Skeletal muscle cell (primary cell): ENCODE measurements around the gene BAZ2B.
A peak's percentile ranks its signal among the peaks of the same experiment; 100 is the strongest.
"Not testable (repeated sequence)": the region's sequence is repeated elsewhere in the genome, so short reads cannot be mapped to it uniquely, and the experiment has no call there.

ENCODE experiments used
- DNase-seq: peaks from one replicate; pipeline ENCODE4 v3.0.0-alpha.2; 2010; ENCODE audit warnings: low read depth
- H3K4me3 ChIP-seq: 2 replicates; pipeline ENCODE4 v1.5.1; 2011; ENCODE audit warnings: low read depth, mild to moderate bottlenecking, control low read depth, low read length, moderate library complexity

The BAZ2B gene

GRCh38 chr2:159381574-159381973, 234.8 kb downstream of the BAZ2B start:
- no peak for DNase-seq

GRCh38 chr2:159380685-159381239, 235.6 kb downstream of the BAZ2B start:
- DNase-seq: no peak
- no peak overlapping the region for H3K4me3 ChIP-seq

More at GRCh38 chr2:159381574-159381973, 234.8 kb downstream of the BAZ2B start:
- H3K4me3 ChIP-seq: no peak overlapping the region

GRCh38 chr2:159379181-159379580, 237.2 kb downstream of the BAZ2B start:
- DNase-seq: no peak
- H3K4me3 ChIP-seq: no peak overlapping the region

GRCh38 chr2:159375241-159375640, 241.1 kb downstream of the BAZ2B start:
- DNase-seq: no peak
- H3K4me3 ChIP-seq: no peak overlapping the region

GRCh38 chr2:159371506-159371905, 244.8 kb downstream of the BAZ2B start:
- no peak for DNase-seq
- H3K4me3 ChIP-seq: no peak overlapping the region

- DNase-seq: no peak
- H3K4me3 ChIP-seq: no peak overlapping the region
These were observed 249.8 kb downstream of the BAZ2B start for GRCh38 chr2:159366538-159366937.

GRCh38 chr2:159362816-159363251, 253.5 kb downstream of the BAZ2B start:
- no peak for DNase-seq
- no peak overlapping the region for H3K4me3 ChIP-seq

- no peak overlapping the region for H3K4me3 ChIP-seq
- DNase-seq: no peak
These were observed 254.3 kb downstream of the BAZ2B start for GRCh38 chr2:159362094-159362493.

- not testable (repeated sequence) for DNase-seq, H3K4me3 ChIP-seq
These were observed 254.7 kb downstream of the BAZ2B start for GRCh38 chr2:159361603-159362002.

- DNase-seq: no peak
- H3K4me3 ChIP-seq: no peak overlapping the region
These were observed 260.2 kb downstream of the BAZ2B start for GRCh38 chr2:159356053-159356554.

- no peak for DNase-seq
These were observed 264.4 kb downstream of the BAZ2B start for GRCh38 chr2:159351977-159352376.

GRCh38 chr2:159349674-159350299, 266.6 kb downstream of the BAZ2B start:
- no peak for DNase-seq
- no peak overlapping the region for H3K4me3 ChIP-seq

More at GRCh38 chr2:159351977-159352376, 264.4 kb downstream of the BAZ2B start:
- no peak overlapping the region for H3K4me3 ChIP-seq

- DNase-seq: peak; percentile 52
- H3K4me3 ChIP-seq: no peak overlapping the region
These were observed 289.6 kb downstream of the BAZ2B start for GRCh38 chr2:159326569-159327255.

GRCh38 chr2:159322419-159322818, 293.9 kb downstream of the BAZ2B start:
- H3K4me3 ChIP-seq: no peak overlapping the region
- DNase-seq: no peak

GRCh38 chr2:159317392-159318088, 298.8 kb downstream of the BAZ2B start:
- no peak overlapping the region for H3K4me3 ChIP-seq

GRCh38 chr2:159307942-159308341, 308.4 kb downstream of the BAZ2B start:
- no peak for DNase-seq
- H3K4me3 ChIP-seq: no peak overlapping the region

More at GRCh38 chr2:159317392-159318088, 298.8 kb downstream of the BAZ2B start:
- no peak for DNase-seq

GRCh38 chr2:159300586-159300985, 315.8 kb downstream of the BAZ2B start:
- no peak for DNase-seq
- no peak overlapping the region for H3K4me3 ChIP-seq

GRCh38 chr2:159298967-159299366, 317.4 kb downstream of the BAZ2B start:
- H3K4me3 ChIP-seq: no peak overlapping the region
- no peak for DNase-seq

GRCh38 chr2:159297042-159297707, 319.2 kb downstream of the BAZ2B start:
- no peak overlapping the region for H3K4me3 ChIP-seq
- DNase-seq: no peak
